ENCODE data around the gene DTX3. TPM values are rescaled to one million over a fixed set of nuclear protein-coding genes. Genes with fewer than 3 reads are reported as not detected.
"Not testable (repeated sequence)": the region's sequence is repeated elsewhere in the genome, so short reads cannot be mapped to it uniquely, and the experiment has no call there.

DTX3 gene
- total RNA-seq, 1 experiment from 2014 or later: 11.3 TPM

DNA sequence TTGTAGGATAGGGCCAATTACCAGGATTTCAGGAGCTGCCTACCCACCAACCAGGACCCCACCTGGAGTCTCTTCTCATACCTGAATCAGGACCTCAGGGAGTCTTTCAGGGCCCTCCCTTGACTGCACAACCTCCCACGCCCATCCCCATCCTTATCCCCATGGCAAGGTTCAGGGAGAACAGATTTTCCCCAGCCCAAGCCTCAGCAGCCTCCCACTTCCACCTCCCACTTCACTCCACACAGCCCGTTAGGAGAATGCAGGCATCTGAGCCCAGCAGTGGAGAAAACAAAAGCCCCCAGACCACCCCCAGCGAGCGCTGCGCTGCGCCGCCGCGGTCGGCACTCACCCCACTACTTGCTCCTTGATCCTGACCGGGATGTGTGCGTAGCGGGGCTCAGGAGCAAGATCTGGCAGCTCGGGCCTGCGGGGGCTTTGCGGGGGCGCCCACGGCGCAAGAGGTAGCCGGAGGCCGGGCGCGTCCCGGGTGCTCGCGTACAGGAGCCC, 27.0 kb downstream of the DTX3 start:
- no peak for DNase-seq (ENCODE audit: low read depth)

DNA sequence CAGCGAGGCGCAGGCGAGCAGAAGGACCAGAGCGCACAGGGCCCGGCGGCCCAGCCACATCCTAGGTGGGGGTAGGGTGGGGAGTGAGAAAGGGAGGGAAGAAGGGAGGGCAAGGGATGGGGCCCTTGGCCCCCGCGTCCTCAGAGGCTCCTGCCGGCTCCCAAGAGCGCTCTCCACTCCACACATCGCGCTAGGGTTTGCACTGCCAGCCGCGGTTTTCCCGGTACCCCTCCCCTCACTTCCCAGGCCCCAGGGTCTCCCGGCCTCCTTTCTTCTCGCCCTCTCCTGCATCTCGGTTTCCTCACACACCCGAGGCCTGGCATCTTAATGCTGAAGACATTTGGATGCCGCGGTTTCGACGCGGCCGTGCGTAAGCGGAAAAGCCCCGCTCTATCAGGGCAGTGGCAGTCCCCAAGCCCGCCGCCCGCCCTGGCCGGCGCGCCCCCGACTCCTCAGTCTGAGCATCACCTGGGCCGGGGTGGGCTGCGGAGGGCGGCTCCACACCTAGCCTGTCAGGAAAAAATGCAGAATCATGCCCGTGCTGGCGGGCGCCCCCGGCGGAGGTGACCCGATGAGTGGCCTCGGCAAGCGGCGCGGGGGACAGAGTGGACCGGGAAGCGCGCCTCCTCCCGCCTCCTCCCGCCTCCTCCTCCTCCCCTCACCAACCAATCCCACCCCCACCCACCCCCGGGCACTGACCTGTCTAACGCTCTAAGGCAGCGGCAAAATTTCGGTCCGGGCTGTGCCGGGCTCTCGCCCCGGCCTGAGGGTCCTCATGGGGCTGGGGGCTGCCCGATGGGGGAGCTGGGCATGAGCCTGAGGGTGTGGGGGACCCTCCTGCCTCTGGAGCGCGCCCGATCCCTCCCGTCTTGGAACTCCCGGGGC, 27.7 kb downstream of the DTX3 start:
- no peak for DNase-seq (ENCODE audit: low read depth)

DNA sequence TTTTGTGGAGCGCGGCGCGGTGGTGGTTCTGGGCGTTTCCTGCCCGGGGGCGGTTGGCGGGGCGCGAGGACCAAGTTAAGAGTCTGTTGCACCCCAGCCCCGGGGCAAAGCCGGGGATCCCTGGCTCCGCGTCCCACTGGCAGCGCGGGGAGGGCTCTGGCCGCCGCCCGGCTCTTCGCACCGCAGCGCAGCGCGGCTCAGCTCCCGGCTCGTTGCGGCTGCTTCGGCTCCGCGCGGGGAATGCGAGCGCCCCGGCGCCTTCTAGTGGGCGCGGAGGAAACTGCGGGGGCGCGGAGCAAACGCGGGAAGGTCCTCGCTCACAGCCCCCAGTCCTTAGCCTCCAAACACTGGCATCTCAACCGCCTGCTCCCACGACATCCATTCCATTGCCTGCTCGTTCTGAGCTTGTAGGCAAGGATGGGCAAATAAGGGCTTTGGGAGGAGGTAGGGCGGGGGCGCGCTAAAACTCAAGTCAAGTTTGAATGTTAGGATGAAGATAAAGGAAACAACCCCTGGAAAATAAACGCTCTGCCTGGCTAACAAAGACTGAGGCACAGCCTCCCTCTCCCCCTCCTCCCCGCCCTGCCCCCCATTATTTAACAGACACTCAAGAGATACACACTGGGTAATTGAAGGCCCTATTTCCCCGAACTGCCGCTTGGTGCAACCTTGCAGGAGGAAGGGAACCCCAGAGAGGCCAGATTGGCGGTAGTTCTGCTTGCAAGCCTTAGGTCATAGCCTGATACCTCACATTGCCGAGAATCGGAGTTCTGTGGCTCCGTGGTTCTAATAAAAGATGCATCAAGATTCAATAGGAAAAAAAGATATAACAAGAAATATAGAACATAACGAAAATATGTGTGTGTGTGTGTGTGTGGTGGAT, 28.6 kb downstream of the DTX3 start, which contains the start of gene B4GALNT1:
Gene B4GALNT1 (minus strand): TSS at position 244 of the 883 bp plus-strand sequence. CDS start 1,069 bp downstream, outside the sequence.
- DNase-seq (ENCODE audit: low read depth): peak; percentile 75

DNA sequence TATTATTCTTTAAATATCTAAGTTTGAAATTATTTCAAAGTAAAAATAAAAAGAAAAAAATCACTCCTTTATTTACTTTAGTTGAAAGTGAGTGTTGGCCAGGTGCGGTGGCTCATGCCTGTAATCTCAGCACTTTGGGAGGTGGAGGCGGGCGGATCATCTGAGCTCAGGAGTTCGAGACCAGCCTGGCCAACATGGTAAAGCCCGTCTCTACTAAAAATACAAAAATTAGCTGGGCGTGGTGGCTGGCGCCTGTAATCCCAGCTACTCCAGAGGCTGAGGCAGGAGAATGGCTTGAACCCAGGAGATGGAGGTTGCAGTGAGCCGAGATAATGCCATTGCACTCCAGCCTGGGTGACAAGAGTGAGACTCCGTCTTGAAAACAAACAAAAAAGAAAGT, 32.1 kb downstream of the DTX3 start:
- DNase-seq (ENCODE audit: low read depth): not testable (repeated sequence)

DNA sequence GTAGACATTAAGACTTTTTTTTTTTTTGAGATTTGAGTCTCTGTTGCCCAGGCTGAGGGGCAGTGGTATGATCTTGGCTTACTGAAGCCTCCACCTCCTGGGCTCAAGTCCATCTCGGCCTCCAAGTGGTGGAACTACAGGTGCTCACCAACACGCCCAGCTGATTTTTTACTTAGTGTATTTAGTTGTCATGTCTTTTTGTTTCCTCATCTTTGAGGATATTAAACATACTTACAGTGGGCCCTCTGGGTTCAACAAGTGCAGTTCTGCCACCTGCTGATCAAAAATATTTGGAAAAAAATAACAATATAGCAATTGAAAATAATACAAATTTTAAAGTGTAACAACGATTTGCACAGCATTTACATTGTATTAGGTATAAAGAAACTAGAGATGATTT, 32.7 kb downstream of the DTX3 start:
- DNase-seq (ENCODE audit: low read depth): no peak

DNA sequence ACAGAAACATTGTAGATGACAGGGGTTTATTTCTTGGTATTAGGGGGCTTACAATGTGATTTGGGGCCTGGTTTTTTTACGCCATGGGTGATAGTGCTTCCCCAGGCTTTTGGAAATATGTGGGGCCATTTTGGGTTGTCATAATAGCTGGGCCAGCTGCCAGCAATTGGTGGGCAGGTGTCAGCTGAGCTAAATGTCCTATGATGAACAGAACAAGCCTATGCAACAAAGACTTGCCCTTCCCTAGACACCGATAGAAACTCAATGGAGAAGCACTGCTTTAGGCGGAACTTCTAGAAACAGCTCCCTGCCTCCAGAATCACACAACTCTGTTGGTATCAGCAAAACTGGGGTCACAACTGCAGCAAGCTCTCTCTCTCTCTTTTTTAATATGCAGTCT, 33.5 kb downstream of the DTX3 start:
- DNase-seq (ENCODE audit: low read depth): no peak

DNA sequence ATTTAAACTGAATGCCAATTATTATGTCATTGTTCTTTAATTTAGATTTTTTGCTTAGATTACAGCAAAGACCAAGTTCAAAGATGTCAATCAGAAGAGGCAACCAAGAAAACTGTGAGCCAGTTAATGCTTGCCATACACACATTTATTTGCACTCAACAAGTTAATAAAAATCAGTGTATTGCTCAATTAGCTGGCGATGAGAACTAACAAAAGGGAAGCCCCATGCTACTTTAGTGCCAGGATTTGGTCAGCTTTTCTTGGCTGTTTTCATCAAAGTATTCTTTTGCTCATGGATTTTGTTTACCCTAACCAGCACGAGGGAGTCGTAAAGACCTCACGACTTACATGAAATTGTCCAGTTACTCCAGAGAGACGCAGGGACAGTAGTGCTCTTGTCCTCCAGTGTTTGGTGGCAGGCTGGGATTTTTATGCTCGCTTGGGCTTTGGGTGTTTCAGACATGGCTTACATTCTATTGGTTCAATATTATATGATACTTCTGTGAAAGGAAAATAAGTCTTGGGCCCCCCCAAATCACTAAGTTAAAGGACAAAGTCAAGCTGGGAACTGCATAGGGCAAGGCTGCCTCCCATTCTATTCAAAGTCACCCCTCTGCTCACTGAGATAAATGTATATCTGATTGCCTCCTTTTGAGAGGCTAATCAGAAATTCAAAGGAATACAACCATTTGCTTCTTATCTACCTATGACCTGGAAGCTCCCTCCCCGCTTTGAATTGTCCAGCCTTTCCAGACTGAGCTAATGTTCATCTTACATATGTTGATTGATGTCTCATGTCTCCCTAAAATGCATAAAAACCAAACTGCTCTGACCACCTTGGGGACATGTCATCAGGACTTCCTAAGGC, 35.8 kb downstream of the DTX3 start:
- DNase-seq (ENCODE audit: low read depth): no peak

DNA sequence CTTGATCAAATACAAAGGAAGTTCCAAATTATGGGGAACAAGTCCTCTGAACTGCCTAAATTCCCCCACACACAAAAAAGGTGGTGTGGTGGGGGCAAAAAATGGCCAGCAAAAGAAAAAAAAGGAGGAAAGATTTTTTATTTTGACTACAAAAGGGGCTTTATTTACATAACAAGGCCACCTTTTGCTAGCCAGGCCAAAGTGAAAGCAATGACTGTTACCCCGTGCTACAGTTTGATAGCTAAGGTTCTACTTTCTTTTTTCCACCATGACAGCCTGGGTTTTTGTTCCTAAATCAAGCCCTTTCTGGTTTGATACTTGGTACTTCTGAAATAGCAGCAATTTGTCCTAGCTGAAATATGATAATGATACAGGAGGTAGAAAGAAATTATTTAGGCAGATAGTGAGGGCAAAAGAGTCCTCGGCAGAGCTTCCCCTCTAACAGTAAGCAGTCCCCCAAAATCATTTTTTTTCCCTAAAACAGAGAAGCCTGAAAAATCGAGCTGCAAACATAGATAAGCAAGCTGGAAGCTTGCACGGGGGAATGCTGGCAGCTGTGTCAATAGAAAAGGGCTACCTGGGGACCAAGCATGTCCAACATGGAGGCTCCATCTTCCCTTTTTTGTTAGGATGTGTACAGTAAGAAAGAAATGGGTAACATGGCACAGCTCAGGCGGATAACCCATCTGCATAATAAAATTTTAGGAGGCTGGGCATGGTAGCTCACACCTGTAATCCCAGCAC, 37.2 kb downstream of the DTX3 start:
- DNase-seq (ENCODE audit: low read depth): no peak

DNA sequence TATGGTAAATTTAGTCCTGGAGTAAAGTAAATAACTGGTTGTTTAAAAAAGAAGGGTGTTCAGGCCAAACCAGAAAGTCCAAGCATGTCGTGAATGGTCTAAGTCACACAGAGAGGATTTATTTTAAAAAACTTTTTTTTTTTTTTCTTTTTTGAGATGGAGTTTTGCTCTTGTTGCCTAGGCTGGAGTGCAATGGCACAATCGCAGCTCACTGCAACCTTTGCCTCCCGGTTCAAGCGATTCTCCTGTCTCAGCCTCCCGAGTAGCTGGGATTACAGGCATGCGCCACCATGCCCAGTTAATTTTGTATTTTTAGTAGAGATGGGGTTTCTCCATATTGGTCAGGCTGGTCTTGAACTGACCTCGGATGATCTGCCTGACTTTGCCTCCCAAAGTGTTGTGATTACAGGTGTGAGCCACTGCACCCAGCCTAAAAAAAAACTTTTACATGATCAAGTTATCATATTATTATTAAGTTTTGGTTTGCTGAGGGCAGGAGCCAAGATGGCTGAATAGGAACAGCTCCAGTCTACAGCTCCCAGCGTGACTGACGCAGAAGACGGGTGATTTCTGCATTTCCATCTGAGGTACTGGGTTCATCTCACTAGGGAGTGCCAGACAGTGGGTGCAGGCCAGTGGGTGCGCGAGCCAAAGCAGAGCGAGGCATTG, 41.5 kb downstream of the DTX3 start:
- DNase-seq (ENCODE audit: low read depth): peak; percentile 30

DNA sequence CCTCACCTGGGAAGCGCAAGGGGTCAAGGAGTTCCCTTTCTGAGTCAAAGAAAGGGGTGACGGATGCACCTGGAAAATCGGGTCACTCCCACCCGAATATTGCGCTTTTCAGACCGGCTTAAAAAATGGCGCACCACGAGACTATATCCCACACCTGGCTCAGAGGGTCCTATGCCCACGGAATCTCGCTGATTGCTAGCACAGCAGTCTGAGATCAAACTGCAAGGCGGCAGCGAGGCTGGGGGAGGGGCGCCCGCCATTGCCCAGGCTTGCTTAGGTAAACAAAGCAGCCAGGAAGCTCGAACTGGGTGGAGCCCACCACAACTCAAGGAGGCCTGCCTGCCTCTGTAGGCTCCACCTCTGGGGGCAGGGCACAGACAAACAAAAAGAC, 42.0 kb downstream of the DTX3 start:
- not testable (repeated sequence) for DNase-seq (ENCODE audit: low read depth)

DNA sequence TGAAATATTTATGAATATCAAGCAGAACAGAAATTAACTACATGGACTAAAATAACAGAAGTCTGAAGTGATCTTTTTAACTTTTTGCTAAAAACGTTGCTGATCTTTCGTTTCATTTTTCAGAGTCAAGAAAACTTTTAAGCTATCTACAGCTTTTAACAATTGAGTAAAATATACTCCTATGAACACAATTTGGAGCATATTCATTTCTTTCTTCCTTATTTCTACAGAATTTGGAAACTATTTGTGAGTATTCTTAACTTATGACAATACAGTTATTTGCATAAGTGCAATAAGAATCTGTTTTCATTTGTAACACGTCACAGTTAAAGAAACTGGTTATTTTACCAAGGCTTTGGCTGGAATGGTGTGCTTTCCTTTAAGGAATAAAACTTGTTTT, 49.4 kb downstream of the DTX3 start:
- DNase-seq (ENCODE audit: low read depth): no peak

DNA sequence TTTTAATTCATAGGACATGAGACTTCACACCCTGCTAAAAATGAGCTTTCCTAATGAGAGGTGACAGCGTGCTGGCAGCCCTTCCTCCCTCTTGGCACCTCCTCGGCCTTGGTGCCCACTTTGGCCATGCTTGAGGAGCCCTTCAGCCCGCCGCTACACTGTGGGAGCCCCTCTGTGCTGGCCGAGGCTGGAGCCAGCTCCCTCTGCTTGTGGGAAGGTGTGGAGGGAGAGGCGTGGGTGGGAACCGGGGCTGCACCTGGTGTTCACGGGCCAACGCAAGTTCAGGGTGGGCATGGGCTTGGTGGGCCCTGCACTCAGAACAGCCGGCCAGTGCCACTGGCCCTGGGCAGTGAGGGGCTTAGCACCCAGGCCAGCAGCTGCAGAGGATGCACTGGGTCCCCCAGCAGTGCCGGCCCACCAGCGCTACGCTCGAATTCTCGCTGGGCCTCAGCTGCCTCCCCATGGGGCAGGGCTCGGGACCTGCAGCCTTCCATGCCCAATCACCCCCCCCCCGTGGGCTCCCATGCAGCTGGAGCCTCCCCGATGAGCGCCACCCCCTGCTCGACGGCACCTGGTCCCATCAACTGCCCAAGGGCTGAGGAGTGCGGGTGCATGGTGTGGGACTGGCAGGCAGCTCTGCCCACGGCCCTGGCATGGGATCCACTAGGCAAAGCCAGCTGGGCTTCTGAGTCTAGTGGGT, 51.1 kb downstream of the DTX3 start:
- DNase-seq (ENCODE audit: low read depth): no peak

DNA sequence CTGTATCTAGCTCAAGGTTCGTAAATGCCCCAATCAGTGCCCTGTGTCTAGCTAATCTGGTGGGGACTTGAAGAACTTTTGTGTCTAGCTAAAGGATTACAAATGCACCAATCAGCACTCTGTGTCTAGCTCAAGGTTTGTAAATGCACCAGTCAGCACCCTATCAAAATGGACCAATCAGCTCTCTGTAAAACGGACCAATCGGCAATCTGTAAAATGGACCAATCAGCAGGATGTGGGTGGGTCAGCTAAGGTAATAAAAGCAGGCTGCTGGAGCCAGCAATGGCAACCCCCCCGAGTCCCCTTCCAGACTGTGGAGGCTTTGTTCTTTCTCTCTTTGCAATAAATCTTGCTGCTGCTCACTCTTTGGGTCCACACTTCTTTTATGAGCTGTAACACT, 51.8 kb downstream of the DTX3 start:
- DNase-seq (ENCODE audit: low read depth): peak; percentile 58

DNA sequence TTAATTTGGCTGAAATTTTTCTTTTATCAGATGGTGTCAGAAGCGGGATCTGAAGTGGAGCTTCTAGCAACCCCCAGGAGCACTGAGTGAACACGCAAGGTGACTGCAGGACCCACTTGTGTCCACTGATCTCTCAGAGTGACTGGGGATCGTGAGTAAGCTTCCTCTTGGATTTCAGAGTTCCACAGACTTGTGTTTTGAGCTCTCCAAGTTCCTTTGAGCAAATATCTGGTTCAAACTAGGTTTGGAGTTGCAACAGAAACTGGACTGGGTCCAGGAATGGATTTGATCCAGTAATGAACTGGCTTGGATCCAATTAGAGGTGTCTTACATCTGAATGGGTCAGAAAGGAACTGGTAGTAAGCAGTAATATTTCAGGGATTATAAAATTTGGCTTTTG, 53.1 kb downstream of the DTX3 start:
- no peak for DNase-seq (ENCODE audit: low read depth)

DNA sequence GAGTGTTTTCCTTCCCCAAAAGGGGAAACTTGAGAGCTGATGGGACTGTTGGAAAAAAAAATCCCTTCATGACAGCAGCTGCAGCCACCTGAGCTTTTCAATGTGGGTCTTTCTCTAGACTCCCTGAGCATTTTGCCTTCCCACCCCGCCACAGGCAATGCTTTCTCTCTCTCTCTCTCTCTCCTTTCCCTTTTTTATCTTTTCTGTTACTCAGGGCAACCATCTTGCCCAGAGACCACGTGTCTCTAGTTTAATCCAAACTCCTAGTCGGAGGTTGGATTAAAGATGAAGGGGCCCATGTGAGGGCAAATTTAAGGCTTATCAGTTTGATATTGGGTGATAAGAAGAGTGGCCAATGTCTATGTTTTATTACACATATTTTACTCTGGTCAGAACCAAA, 54.3 kb downstream of the DTX3 start:
- no peak for DNase-seq (ENCODE audit: low read depth)
